Measurements from ENCODE around the gene SCO2.

Gene SCO2

GRCh38 chr22:50498322-50498890 is 27.0 kb downstream of the SCO2 start:
- DNase-seq (ENCODE audit: low spot score): peak; percentile 74

GRCh38 chr22:50497093-50497492 is 28.3 kb downstream of the SCO2 start:
- no peak for DNase-seq (ENCODE audit: low spot score)

GRCh38 chr22:50490531-50491308 is 34.7 kb downstream of the SCO2 start:
- no peak for DNase-seq (ENCODE audit: low spot score)

GRCh38 chr22:50489363-50490243 is 35.8 kb downstream of the SCO2 start:
- DNase-seq (ENCODE audit: low spot score): no peak

- DNase-seq (ENCODE audit: low spot score): no peak
These were observed 36.5 kb downstream of the SCO2 start for GRCh38 chr22:50488886-50489285.

- DNase-seq (ENCODE audit: low spot score): no peak
These were observed 37.3 kb downstream of the SCO2 start for GRCh38 chr22:50488006-50488677.

GRCh38 chr22:50487290-50488005 is 38.0 kb downstream of the SCO2 start:
- DNase-seq (ENCODE audit: low spot score): no peak

- DNase-seq (ENCODE audit: low spot score): no peak
These were observed 38.7 kb downstream of the SCO2 start, which contains the start of gene MIOX for GRCh38 chr22:50486561-50487289. MIOX (plus strand) TSS chr22:50486859; CDS start chr22:50486898, 39 bp downstream.

- no peak for DNase-seq (ENCODE audit: low spot score)
These were observed 39.9 kb downstream of the SCO2 start for GRCh38 chr22:50485221-50486131.

GRCh38 chr22:50483977-50484853 is 41.2 kb downstream of the SCO2 start:
- DNase-seq (ENCODE audit: low spot score): no peak

- DNase-seq (ENCODE audit: low spot score): no peak
These were observed 41.8 kb downstream of the SCO2 start for GRCh38 chr22:50483556-50483955.

GRCh38 chr22:50483106-50483505 is 42.3 kb downstream of the SCO2 start:
- DNase-seq (ENCODE audit: low spot score): no peak

GRCh38 chr22:50482107-50483074 is 43.0 kb downstream of the SCO2 start:
- DNase-seq (ENCODE audit: low spot score): no peak

- peak; percentile 62 for DNase-seq (ENCODE audit: low spot score)
These were observed 43.8 kb downstream of the SCO2 start, which contains the start of gene ADM2 for GRCh38 chr22:50481440-50482106. ADM2 (plus strand) TSS chr22:50481543; CDS start chr22:50481848, 305 bp downstream.

- DNase-seq (ENCODE audit: low spot score): no peak
These were observed 44.4 kb downstream of the SCO2 start for GRCh38 chr22:50481045-50481439.

GRCh38 chr22:50479721-50480120 is 45.7 kb downstream of the SCO2 start:
- DNase-seq (ENCODE audit: low spot score): no peak

GRCh38 chr22:50477923-50478322 is 47.5 kb downstream of the SCO2 start:
- DNase-seq (ENCODE audit: low spot score): no peak

All from AG08396 (cell line).